SK-N-SH (cell line): ENCODE measurements around the gene OR2B2. TPM values are rescaled to one million over a fixed set of nuclear protein-coding genes. Genes with fewer than 3 reads are reported as not detected.

Experiments used
- CTCF ChIA-PET: fragments of 300-600, 350-600 bp; formaldehyde crosslinking; extraction: SDS; loops from one replicate; lab custom pipeline; 2021; lab: Yijun Ruan, JAX
- POLR2A ChIA-PET: fragments of 350-600 bp; sonication (Branson Sonifier 250); formaldehyde crosslinking; extraction: SDS; loops from one replicate; lab custom pipeline; 2020; ENCODE audit warnings: antibody characterized with exemption, inconsistent platforms; lab: Yijun Ruan, JAX
- DNase-seq: peaks from one replicate; pipeline ENCODE4 v3.0.0; 2012
- H2AFZ ChIP-seq: fragments of 200-600 bp; sonication (generic); 2 replicates; pipeline ENCODE4 v1.8.1; 2016; ENCODE audit warnings: antibody characterized with exemption, mild to moderate bottlenecking, low read depth
- H3F3A ChIP-seq: fragments of 200-600 bp; sonication (generic); replicated peaks from 2 replicates; pipeline ENCODE3; 2016; ENCODE audit warnings: antibody characterized with exemption, mild to moderate bottlenecking; ENCODE audit not compliant: insufficient read depth
- H3K27ac ChIP-seq, 2 experiments: fragments of 200-500 bp in 1 of 2; fragments of 200-600 bp in 1 of 2; sonication (Bioruptor generic) in 1 of 2; sonication (generic), shearing (Covaris generic) in 1 of 2; 2 replicates each; pipeline versions ENCODE4 v1.5.1 to v1.6.1; 2014 to 2016; ENCODE audit warnings: low read depth in 2 of 2, inconsistent platforms in 1 of 2, low read length in 1 of 2, mild to moderate bottlenecking in 1 of 2, mixed read lengths in 1 of 2
- H3K27me3 ChIP-seq: fragments of 200-600 bp; sonication (generic), shearing (Covaris generic); 2 replicates; pipeline ENCODE4 v1.6.1; 2016; ENCODE audit warnings: mixed run types; ENCODE audit not compliant: insufficient read depth
- H3K36me3 ChIP-seq, 2 experiments: fragments of 200-500 bp in 1 of 2; fragments of 200-600 bp in 1 of 2; sonication (Bioruptor generic) in 1 of 2; sonication (generic) in 1 of 2; replicated peaks in 1 of 2; 2 replicates each; pipeline versions ENCODE3 to v1.5.1; 2014 to 2016; ENCODE audit warnings: low read length in 1 of 2, mild to moderate bottlenecking in 1 of 2; ENCODE audit not compliant: insufficient read depth in 2 of 2, control insufficient read depth in 1 of 2
- H3K4me1 ChIP-seq, 2 experiments: fragments of 200-500 bp in 1 of 2; fragments of 200-600 bp in 1 of 2; sonication (Bioruptor generic) in 1 of 2; sonication (generic), shearing (Covaris generic) in 1 of 2; 2 replicates each; pipeline versions ENCODE4 v1.5.1 to v1.6.1; 2014 to 2016; ENCODE audit warnings: low read depth in 1 of 2, low read length in 1 of 2, mixed run types in 1 of 2; ENCODE audit not compliant: insufficient read depth in 2 of 2, control insufficient read depth in 1 of 2
- H3K4me2 ChIP-seq: fragments of 200-600 bp; sonication (generic), shearing (Covaris generic); 2 replicates; pipeline ENCODE4 v1.6.1; 2017; ENCODE audit warnings: mixed run types
- H3K4me3 ChIP-seq, 2 experiments: fragments of 200-500 bp in 1 of 2; fragments of 200-600 bp in 1 of 2; sonication (Bioruptor generic) in 1 of 2; sonication (generic), shearing (Covaris generic) in 1 of 2; 2 replicates each; pipeline versions ENCODE4 v1.5.1 to v1.8.1; 2014 to 2016; ENCODE audit warnings: low read depth in 2 of 2, inconsistent platforms in 1 of 2, low read length in 1 of 2, mild to moderate bottlenecking in 1 of 2, mixed read lengths in 1 of 2, moderate library complexity in 1 of 2
- H3K79me2 ChIP-seq: fragments of 200-600 bp; sonication (generic); 2 replicates; pipeline ENCODE4 v1.8.1; 2017; ENCODE audit warnings: mild to moderate bottlenecking; ENCODE audit not compliant: insufficient read depth
- H3K9ac ChIP-seq: fragments of 200-600 bp; sonication (generic); 2 replicates; pipeline ENCODE4 v1.6.1; 2017; ENCODE audit warnings: mixed run types
- H3K9me2 ChIP-seq: fragments of 200-600 bp; sonication (generic); 2 replicates; pipeline ENCODE4 v1.6.1; 2017; ENCODE audit warnings: mixed run types
- H3K9me3 ChIP-seq: fragments of 200-600 bp; sonication (generic); 2 replicates; pipeline ENCODE4 v1.6.1; 2017; ENCODE audit warnings: mixed run types, mild to moderate bottlenecking, moderate library complexity
- H4K20me1 ChIP-seq: fragments of 200-600 bp; sonication (generic); 2 replicates; pipeline ENCODE4 v1.6.1; 2017; ENCODE audit warnings: mild to moderate bottlenecking, mixed run types; ENCODE audit not compliant: insufficient read depth
- CHD2 ChIP-seq: fragments of 150-350 bp; IDR thresholded peaks from 2 replicates; pipeline ENCODE4 v1.6.1; 2018; ENCODE audit warnings: low read length; ENCODE audit not compliant: partially characterized antibody
- GABPA ChIP-seq: IDR thresholded peaks from 2 replicates; pipeline ENCODE4 v1.4.0; 2012; ENCODE audit warnings: low read depth, mild to moderate bottlenecking
- GATA2 ChIP-seq: sonication (generic); formaldehyde crosslinking; IDR thresholded peaks from 2 replicates; pipeline ENCODE4 v1.5.0; 2020; ENCODE audit warnings: mild to moderate bottlenecking, missing genetic modification reagents
- MEF2A ChIP-seq: IDR thresholded peaks from 2 replicates; pipeline ENCODE4 v1.4.0; 2012; ENCODE audit warnings: low read depth, borderline replicate concordance
- MXI1 ChIP-seq: IDR thresholded peaks from 2 replicates; pipeline ENCODE4 v1.6.1; 2012; ENCODE audit warnings: mild to moderate bottlenecking, low read depth, low read length, improper control_type of control experiment
- NFIC ChIP-seq: IDR thresholded peaks from 2 replicates; pipeline ENCODE4 v1.4.0; 2012; ENCODE audit warnings: borderline replicate concordance
- NRF1 ChIP-seq: IDR thresholded peaks from 2 replicates; pipeline ENCODE4 v1.6.1; 2012; ENCODE audit warnings: low read depth, mild to moderate bottlenecking, low read length
- POLR2AphosphoS5 ChIP-seq: IDR thresholded peaks from 2 replicates; pipeline ENCODE4 v1.6.1; 2012; ENCODE audit warnings: low read depth, low read length
- RAD21 ChIP-seq: IDR thresholded peaks from 2 replicates; pipeline ENCODE4 v1.6.1; 2012; ENCODE audit warnings: mild to moderate bottlenecking, low read length
- RFX5 ChIP-seq: IDR thresholded peaks from 2 replicates; pipeline ENCODE4 v1.6.1; 2012; ENCODE audit warnings: mild to moderate bottlenecking, improper control_type of control experiment, low read length
- SIN3A ChIP-seq: IDR thresholded peaks from 2 replicates; pipeline ENCODE4 v1.6.1; 2012; ENCODE audit warnings: low read depth, mild to moderate bottlenecking, low read length, moderate library complexity, borderline replicate concordance
- TAF1 ChIP-seq: IDR thresholded peaks from 2 replicates; pipeline ENCODE4 v1.6.1; 2012; ENCODE audit warnings: low read depth, mild to moderate bottlenecking, low read length, moderate library complexity, borderline replicate concordance
- YY1 ChIP-seq: IDR thresholded peaks from 2 replicates; pipeline ENCODE4 v1.4.0; 2012; ENCODE audit warnings: low read depth, mild to moderate bottlenecking
- WGBS: methylation state at CpG from one replicate; pipeline ENCODE4 v1.1.6; 2017; ENCODE audit warnings: low lambda C conversion rate; 5-methylcytosine and 5-hydroxymethylcytosine counted together
- polyA plus RNA-seq, 3 experiments: library from polyadenylated mRNA; depleted of rRNA; stranded (reverse); fragments of >200 nt; gene quantifications; 2 replicates each; pipeline ENCODE4 v1.2.3, GENCODE V29; 2012
- TF ChIP-seq, protein P1 (sequence below): fragments of 150-350 bp; IDR thresholded peaks from 2 replicates; pipeline ENCODE4 v1.6.1; 2016; ENCODE audit warnings: mild to moderate bottlenecking, low read depth, low read length
- TF ChIP-seq, protein P2 (sequence below): IDR thresholded peaks from 2 replicates; pipeline ENCODE4; 2012

Gene OR2B2
- polyA plus RNA-seq, 1 of the 3 experiments (the other 2 are of a cell fraction): not detected

DNA sequence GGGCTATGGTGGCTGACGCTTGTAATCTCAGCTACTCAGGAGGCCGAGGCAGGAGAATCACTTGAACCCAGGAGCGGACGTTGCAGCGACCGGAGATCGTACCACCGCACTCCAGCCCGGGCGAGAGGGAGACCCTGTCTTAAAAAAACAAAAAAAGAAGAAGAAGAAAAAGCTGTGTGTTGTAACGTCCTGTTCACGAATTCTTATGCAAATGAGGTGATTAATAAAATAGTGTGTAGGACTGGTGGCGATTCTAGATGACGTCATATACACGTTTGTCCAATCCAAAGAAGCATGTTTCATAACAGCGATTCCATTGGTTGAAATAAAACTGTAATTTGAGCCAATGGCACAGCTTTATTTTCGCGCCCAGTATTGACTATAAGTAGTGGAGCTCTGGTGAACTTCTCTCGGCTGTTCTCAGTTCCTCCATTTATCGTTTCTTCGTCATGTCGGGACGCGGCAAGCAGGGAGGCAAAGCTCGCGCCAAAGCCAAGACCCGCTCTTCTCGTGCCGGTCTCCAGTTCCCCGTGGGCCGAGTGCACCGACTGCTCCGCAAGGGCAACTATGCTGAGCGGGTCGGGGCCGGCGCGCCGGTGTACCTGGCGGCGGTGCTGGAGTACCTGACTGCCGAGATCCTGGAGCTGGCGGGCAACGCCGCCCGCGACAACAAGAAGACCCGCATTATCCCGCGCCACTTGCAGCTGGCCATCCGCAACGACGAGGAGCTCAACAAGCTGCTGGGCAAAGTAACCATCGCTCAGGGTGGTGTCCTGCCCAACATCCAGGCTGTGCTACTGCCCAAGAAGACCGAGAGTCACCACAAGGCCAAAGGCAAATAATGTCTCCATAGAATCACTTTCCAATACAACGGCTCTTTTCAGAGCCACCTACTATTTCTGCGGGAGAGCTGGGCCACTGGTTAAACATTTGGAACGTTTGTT, 47.0 kb downstream of the OR2B2 start (continued):
- TF ChIP-seq, protein P1, sequence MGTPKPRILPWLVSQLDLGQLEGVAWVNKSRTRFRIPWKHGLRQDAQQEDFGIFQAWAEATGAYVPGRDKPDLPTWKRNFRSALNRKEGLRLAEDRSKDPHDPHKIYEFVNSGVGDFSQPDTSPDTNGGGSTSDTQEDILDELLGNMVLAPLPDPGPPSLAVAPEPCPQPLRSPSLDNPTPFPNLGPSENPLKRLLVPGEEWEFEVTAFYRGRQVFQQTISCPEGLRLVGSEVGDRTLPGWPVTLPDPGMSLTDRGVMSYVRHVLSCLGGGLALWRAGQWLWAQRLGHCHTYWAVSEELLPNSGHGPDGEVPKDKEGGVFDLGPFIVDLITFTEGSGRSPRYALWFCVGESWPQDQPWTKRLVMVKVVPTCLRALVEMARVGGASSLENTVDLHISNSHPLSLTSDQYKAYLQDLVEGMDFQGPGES: peak; percentile 66
- TF ChIP-seq CHD2: peak; percentile 40
- TF ChIP-seq, all 33 proteins: peak for 10

DNA sequence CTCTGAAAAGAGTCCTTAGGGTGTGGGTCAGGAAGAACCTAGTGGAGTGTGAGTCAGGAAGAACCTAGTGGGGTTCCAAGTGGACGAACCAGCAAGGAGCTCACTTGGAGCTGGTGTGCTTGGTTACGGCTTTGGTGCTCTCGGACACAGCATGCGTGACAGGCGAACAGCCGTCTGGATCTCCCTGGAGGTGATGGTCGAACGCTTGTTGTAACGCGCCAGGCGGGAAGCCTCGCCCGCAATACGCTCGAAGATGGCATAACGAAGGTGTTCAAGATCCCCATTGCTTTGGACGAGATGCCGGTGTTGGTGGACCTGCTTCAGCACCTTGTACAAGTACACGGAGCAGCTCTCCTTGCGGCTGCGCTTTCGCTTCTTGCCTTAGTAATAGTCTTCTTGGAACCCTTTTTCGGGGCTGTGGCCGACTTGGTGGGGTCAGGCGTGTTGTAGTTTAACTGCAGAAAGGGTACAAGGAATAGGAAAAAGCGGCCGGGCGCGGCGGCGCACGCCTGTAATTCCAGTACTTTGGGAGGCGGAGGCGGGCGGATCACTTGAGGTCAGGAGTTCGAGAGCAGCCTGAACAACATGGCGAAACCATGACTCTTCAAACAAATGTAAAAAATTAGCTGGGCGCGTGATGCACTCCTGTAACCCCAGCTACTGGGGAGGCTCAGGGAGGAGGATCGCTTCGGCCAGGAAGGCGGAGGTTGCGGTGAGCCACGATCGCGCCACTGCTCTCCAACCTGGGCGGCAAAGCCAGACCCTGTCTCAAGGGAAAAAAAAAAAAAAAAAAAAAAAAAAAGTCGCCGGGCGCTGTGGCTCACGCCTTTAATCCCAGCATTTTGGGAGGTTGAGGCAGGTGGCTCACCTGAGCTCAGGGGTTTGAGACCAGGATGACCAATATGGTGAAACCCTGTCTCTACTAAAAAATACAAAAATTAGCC, 48.0 kb downstream of the OR2B2 start:
- peak overlapping the region; percentile 92 for H3K9ac ChIP-seq
- 40% methylated on average over 50 of the region's 51 CpGs for WGBS

DNA sequence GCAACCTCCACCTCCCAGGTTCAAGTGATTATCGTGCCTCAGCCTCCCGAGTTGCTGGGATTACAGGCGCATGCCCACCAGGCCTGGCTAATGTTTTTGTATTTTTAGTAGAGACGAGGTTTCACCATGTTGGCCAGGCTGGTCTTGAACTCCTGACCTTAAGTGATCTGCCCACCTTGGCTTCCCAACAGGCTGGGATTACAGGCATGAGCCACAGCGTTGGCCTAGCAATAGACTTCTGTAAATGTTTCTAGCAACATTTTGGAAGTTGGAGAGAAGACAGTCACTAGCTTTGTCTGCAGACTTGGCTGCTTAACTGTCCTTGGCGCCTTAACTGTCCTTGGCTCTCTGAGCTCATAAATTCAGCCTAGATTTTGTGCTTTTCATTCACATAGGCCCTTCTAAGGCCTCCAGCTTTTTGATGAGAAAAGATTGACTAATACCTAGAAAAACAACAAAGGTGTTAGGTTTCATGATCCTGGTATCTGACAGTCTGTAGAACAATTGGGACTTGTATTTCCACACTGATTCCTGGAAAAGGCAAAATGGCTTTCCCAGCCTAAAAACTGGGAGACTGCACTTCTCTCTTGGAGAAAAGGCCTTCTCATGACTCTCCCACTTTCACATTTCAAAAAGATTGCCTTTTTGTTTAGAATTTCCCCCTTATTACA, 49.7 kb downstream of the OR2B2 start:
- peak overlapping the region; percentile 14 to 18; a peak in 2 of 4 replicates for H3K27ac ChIP-seq

More for the DNA sequence above, 48.0 kb downstream of the OR2B2 start:
- CTCF ChIA-PET: interaction anchor here (1.0 to 2.1 kb wide), 6 partner anchors 8 to 32 kb away, joined by 3 to 11 read pairs (median 4); a partner anchor contains a TSS
- DNase-seq: no peak
- H3K9me2 ChIP-seq: no peaks in the 10 kb centered on the region
- H3K27ac ChIP-seq: peak overlapping the region; percentile 75 to 80
- no peaks in the 10 kb centered on the region for H3K27me3 ChIP-seq
- H3K4me1 ChIP-seq: peaks cover 0 to 20% of the 10 kb centered on the region in 2 experiments; a peak in 2 of 4 replicates
- peak overlapping the region; percentile 59 for H2AFZ ChIP-seq
- peak overlapping the region; percentile 76 for H3K4me2 ChIP-seq
- H3F3A ChIP-seq: peaks cover 32% of the 10 kb centered on the region
- H3K36me3 ChIP-seq: no peaks in the 10 kb centered on the region
- POLR2A ChIA-PET: interaction anchor here (0.7 to 11.4 kb wide), 24 partner anchors 8 to 1844 kb away, joined by 3 to 578 read pairs (median 6); a partner anchor contains a TSS
- H3K4me3 ChIP-seq: peak overlapping the region; percentile 47 to 80
- H4K20me1 ChIP-seq: no peaks in the 10 kb centered on the region
- TF ChIP-seq NFIC (no peak), NRF1 (no peak), YY1 (0 out of 2 replicates have a peak, but pooled peaks have one; percentile 45)
- no peaks in the 10 kb centered on the region for H3K79me2 ChIP-seq
- H3K9me3 ChIP-seq: no peaks in the 10 kb centered on the region

More for the DNA sequence above, 49.7 kb downstream of the OR2B2 start:
- ChIA-PET CTCF (interaction anchor here (1.3 to 1.4 kb wide), 2 partner anchors 32 to 33 kb away, joined by 3 read pairs; no protein-coding TSS in a partner anchor), POLR2A (interaction anchor here (0.7 to 3.6 kb wide), 2 partner anchors 24 to 723 kb away, joined by 3 to 20 read pairs; a partner anchor contains a TSS)
- TF ChIP-seq NRF1: no peak
- TF ChIP-seq RAD21: no peak
- TF ChIP-seq TAF1: no peak
- TF ChIP-seq, protein P2, sequence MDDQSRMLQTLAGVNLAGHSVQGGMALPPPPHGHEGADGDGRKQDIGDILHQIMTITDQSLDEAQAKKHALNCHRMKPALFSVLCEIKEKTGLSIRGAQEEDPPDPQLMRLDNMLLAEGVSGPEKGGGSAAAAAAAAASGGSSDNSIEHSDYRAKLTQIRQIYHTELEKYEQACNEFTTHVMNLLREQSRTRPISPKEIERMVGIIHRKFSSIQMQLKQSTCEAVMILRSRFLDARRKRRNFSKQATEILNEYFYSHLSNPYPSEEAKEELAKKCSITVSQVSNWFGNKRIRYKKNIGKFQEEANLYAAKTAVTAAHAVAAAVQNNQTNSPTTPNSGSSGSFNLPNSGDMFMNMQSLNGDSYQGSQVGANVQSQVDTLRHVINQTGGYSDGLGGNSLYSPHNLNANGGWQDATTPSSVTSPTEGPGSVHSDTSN: no peak
- no peak for TF ChIP-seq RFX5
- TF ChIP-seq MEF2A: no peak
- TF ChIP-seq GATA2 (CRISPR knock-in tag): no peak
- TF ChIP-seq POLR2AphosphoS5: no peak
- TF ChIP-seq MXI1: no peak
- no peak for TF ChIP-seq GABPA
- no peak for TF ChIP-seq SIN3A
- no peak for DNase-seq
- Histone ChIP-seq H3K9me2 (no peaks in the 10 kb centered on the region), H2AFZ (no peak overlapping the region), H3K9ac (no peak overlapping the region), H3F3A (peaks cover 32% of the 10 kb centered on the region), H3K27me3 (no peaks in the 10 kb centered on the region), H3K79me2 (no peaks in the 10 kb centered on the region), H3K9me3 (no peaks in the 10 kb centered on the region), H3K4me2 (no peak overlapping the region), H3K4me1 (peaks cover 0 to 16% of the 10 kb centered on the region in 2 experiments; a peak in 1 of 4 replicates), H4K20me1 (no peaks in the 10 kb centered on the region), H3K4me3 (no peak overlapping the region), H3K36me3 (no peaks in the 10 kb centered on the region)
- 100% methylated on average over 5 of the region's 6 CpGs for WGBS
